Uterus (tissue), 4 donors: ENCODE data around the gene ANO4. TPM values are rescaled to one million over a fixed set of nuclear protein-coding genes. Genes with fewer than 3 reads are reported as not detected.

Experiments
- DNase-seq, 2 donors: peaks; one replicate each; pipeline ENCODE4 v3.0.0-alpha.2; 2019 to 2020
- H3K27ac ChIP-seq, 2 donors: fragments of 200-600 bp; sonication (generic); 1 replicate in 1 of 2; 2 replicates in 1 of 2; pipeline ENCODE4 v1.5.1; 2016 to 2018
- H3K27me3 ChIP-seq, 2 donors: fragments of 200-600 bp; sonication (generic); one replicate each; pipeline ENCODE4 v1.5.1; 2018 to 2019; ENCODE audit warnings: control low read depth in 1 of 2
- H3K36me3 ChIP-seq, 2 donors: fragments of 200-600 bp; sonication (generic); one replicate each; pipeline ENCODE4 v1.5.1; 2019; ENCODE audit warnings: control low read depth in 1 of 2
- H3K4me1 ChIP-seq, 2 donors: fragments of 200-600 bp; sonication (generic); one replicate each; pipeline ENCODE4 v1.5.1; 2018 to 2019; ENCODE audit warnings: control low read depth in 1 of 2
- H3K4me3 ChIP-seq, 2 donors: fragments of 200-600 bp; sonication (generic); 1 replicate in 1 of 2; 2 replicates in 1 of 2; pipeline ENCODE4 v1.5.1; 2018 to 2019; ENCODE audit warnings: mild to moderate bottlenecking in 1 of 2
- H3K9me3 ChIP-seq, 2 donors: fragments of 200-600 bp; sonication (generic); one replicate each; pipeline ENCODE4 v1.5.1; 2019; ENCODE audit warnings: control low read depth in 1 of 2
- CTCF ChIP-seq, 4 experiments: fragments of 200-600 bp in 2 of 4; fragments of 450-650 bp in 2 of 4; sonication (generic) in 2 of 4; IDR thresholded peaks; one replicate each; pipeline ENCODE4 v1.5.1; 2016 to 2019; ENCODE audit warnings: antibody characterized with exemption in 4 of 4, mild to moderate bottlenecking in 2 of 4, moderate library complexity in 1 of 4
- POLR2A ChIP-seq, 2 donors: fragments of 450-650 bp; IDR thresholded peaks; one replicate each; pipeline ENCODE4 v1.6.1; 2016; ENCODE audit warnings: antibody characterized with exemption in 2 of 2, mild to moderate bottlenecking in 1 of 2, moderate library complexity in 1 of 2
- intact Hi-C: fragments of 100-400 bp; cut with DNase I; formaldehyde crosslinking; loops from one replicate; pipeline ENCODE4 v1.15.1; 2023; ENCODE audit warnings: low total_unique reads
- total RNA-seq, 4 donors: library from RNA; depleted of rRNA in 3 of 4; stranded (reverse); fragments of >200 nt in 3 of 4; gene quantifications; one replicate each; pipeline versions ENCODE4 v1.1.0 to v1.2.4, GENCODE V29; 2014 to 2023
- donor health status: DM: yes; HTN: yes; CAD: no.

The ANO4 gene
- total RNA-seq, 4 donors from 2014 or later: under 0.01 to 18.5 (median 1.4) TPM; not detected in 1

GRCh38 chr12:101166866-101167265, 372.3 kb downstream of the ANO4 start:
- no peak overlapping the region for H3K27ac ChIP-seq
- intact Hi-C loops: no loop called here
- H3K4me3 ChIP-seq: no peak overlapping the region
- H3K27me3 ChIP-seq: no peaks in the 10 kb centered on the region
- no peak for DNase-seq
- H3K36me3 ChIP-seq: no peaks in the 10 kb centered on the region
- TF ChIP-seq POLR2A (IDR thresholded peaks at IDR 0.05) (no peak), CTCF (IDR thresholded peaks at IDR 0.05) (no peak)
- H3K9me3 ChIP-seq: no peaks in the 10 kb centered on the region
- no peaks in the 10 kb centered on the region for H3K4me1 ChIP-seq

- Histone ChIP-seq H3K9me3 (no peaks in the 10 kb centered on the region), H3K27me3 (no peaks in the 10 kb centered on the region), H3K36me3 (no peaks in the 10 kb centered on the region), H3K4me1 (no peaks in the 10 kb centered on the region), H3K27ac (no peak overlapping the region), H3K4me3 (no peak overlapping the region)
- intact Hi-C loops: no loop called here
- DNase-seq: no peak
- TF ChIP-seq CTCF (IDR thresholded peaks at IDR 0.05): no peak
- TF ChIP-seq POLR2A (IDR thresholded peaks at IDR 0.05): no peak
Observed at GRCh38 chr12:101168001-101168400, 373.4 kb downstream of the ANO4 start.

DNA sequence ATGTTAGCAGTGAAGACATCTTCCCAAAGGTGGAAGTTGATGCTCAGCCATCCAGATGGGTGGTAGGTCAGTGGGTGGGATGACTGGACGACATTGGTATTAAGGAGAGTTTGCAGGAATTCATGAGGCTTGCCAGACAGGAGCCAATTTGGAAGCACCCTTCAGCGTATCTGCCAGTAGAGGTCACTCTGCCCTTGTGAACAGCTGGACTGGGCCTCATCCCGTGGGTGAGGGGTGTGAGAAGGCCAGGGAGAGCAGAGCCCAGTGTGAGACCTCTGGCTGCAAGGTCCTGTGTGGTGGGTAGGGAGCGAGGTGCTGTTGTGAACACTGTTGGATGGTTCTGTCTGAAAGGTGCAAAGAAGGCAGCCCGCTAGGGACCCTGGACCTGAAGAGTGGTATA, 377.7 kb downstream of the ANO4 start:
- no peaks in the 10 kb centered on the region for H3K36me3 ChIP-seq
- no peaks in the 10 kb centered on the region for H3K4me1 ChIP-seq
- H3K27ac ChIP-seq: no peak overlapping the region
- no peaks in the 10 kb centered on the region for H3K9me3 ChIP-seq
- no peak for DNase-seq
- intact Hi-C loops: no loop called here
- H3K27me3 ChIP-seq: no peaks in the 10 kb centered on the region
- H3K4me3 ChIP-seq: no peak overlapping the region
- TF ChIP-seq POLR2A (IDR thresholded peaks at IDR 0.05) (no peak), CTCF (IDR thresholded peaks at IDR 0.05) (no peak)

DNA sequence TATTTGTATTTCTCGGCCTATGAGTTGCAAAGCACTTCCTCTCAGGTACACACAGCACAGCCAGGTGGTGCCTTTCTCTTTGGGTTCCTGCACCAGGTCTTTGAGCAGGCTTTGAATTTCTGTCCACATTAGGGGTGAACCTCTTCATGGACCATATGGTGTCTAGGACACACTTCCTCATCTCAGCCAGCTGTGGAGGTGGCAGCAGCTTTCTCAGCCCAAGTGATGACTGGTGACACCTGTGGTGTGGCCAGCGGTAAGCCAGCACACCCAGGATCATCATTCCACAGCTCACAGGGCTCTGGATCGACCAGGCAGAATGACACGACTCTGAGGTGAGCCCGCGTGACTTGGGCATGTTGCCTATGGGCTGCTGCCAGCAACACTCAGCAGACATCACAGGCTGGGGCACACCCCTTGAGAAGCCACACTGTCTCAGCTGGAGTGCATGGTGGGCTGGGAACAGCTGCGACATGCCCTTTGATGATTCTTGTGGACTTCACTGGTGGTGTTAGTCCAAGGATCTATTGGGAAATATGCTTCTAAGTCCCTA, 378.7 kb downstream of the ANO4 start:
- H3K27me3 ChIP-seq: no peaks in the 10 kb centered on the region
- TF ChIP-seq POLR2A (IDR thresholded peaks at IDR 0.05): no peak
- no peak for TF ChIP-seq CTCF (IDR thresholded peaks at IDR 0.05)
- intact Hi-C loops: no loop called here
- H3K27ac ChIP-seq: no peak overlapping the region
- H3K4me3 ChIP-seq: no peak overlapping the region
- DNase-seq: no peak
- H3K36me3 ChIP-seq: no peaks in the 10 kb centered on the region
- H3K9me3 ChIP-seq: no peaks in the 10 kb centered on the region
- no peaks in the 10 kb centered on the region for H3K4me1 ChIP-seq

DNA sequence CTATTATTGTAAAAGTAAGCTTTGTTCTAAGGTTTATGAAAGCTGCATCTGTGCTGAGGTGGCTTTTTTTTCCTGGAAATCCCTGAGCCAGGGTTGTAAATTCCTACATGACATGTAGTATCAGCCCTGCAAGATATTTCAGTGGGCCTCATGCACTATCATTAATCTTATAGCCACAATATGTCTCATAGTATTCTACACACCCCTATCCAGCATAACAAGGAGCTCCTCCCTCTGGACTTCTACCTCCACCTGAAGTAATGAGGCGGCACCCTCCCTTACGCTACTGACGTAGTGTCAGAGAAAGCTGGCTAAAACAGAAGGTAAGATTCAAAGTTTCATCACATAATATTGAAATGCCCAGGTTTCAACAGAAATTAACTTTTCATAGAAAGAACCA, 380.0 kb downstream of the ANO4 start:
- intact Hi-C loops: no loop called here
- H3K27me3 ChIP-seq: no peaks in the 10 kb centered on the region

More for the DNA sequence above, 380.0 kb downstream of the ANO4 start:
- no peak overlapping the region for H3K27ac ChIP-seq
- TF ChIP-seq CTCF (IDR thresholded peaks at IDR 0.05) (no peak), POLR2A (IDR thresholded peaks at IDR 0.05) (no peak)
- H3K36me3 ChIP-seq: no peaks in the 10 kb centered on the region
- H3K4me1 ChIP-seq: no peaks in the 10 kb centered on the region
- no peak for DNase-seq
- no peak overlapping the region for H3K4me3 ChIP-seq
- H3K9me3 ChIP-seq: no peaks in the 10 kb centered on the region

Other genes starting within 250 kb of the ANO4 start
- gene GAS2L3, start 221.1 kb upstream of the ANO4 start, total RNA-seq: 10 to 100 TPM in 1 of 4 donors, 1 to 10 TPM in 1, not detected in 2; 2.5 to 45.8 TPM